Brain pericyte (primary cell): ENCODE measurements around the gene DCT.

Experiments
- DNase-seq: peaks from one replicate; pipeline ENCODE4 v3.0.0-alpha.2; 2012; ENCODE audit warnings: low read depth, low spot score

The DCT gene

DNA sequence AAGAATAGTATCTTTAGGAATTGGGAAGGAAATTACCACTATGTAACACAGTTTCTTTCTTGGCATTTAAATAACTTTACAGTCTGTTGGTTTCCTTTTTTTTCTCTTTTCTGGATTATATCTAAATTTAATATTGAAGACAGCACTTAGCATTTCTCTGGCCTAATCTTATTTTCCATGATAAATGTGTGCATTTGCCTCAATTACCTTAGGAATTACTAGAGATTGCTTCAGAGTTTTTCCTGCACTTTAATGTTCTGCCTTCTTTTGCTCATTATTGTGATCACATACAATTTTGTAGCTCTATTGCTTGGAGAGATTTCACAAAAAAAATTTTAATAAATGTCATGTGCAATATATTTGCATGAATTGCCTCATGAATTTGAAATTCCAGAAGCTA, 25.1 kb downstream of the DCT start:
- no peak for DNase-seq

DNA sequence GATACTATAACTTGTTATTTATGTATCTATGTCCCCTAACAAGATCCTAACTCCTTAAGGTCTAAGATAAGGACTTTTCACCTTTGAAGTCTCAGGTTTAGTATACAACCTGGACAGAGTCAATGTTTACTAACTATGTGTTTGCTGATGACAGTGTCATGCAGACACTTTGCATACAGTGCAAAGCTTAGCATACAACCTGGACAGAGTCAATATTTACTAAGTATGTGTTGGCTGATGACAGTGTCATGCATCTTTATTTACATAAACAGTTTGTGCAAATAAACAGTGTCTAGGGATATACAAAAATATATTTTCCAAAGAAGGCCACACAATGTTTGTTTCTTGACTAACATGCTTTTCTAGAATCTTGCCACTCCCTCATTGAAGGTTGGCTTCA, 34.7 kb downstream of the DCT start:
- DNase-seq, result no peak

DNA sequence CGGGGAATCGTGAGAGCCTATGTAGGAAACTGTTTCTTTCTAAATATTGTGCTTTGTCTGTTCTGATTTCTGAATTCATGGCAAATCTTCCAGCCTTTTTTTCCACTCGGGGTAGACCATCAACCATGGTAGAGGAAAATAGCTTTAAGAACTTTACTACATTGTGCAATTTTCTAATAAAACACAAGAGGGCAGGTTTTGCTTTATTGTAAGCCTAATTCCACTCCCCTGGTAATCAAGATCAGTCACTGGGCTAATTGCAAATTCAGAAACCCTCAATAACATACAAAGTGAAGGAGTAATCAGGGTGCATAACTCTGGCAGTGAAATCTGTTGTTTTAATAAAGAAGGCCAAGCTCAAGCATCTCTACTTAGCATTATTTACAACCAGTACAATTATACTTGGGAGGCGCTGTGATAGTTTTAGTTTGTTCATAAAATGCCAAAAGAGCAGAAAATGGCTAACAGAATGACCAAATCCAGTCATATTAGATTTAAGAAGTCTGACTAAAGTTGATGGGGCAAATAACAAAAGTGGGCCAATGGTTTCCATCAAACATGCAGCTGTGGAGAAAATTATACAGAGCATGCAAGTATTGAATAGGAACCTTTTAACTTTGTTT, 43.8 kb downstream of the DCT start:
- peak; percentile 3 for DNase-seq

DNA sequence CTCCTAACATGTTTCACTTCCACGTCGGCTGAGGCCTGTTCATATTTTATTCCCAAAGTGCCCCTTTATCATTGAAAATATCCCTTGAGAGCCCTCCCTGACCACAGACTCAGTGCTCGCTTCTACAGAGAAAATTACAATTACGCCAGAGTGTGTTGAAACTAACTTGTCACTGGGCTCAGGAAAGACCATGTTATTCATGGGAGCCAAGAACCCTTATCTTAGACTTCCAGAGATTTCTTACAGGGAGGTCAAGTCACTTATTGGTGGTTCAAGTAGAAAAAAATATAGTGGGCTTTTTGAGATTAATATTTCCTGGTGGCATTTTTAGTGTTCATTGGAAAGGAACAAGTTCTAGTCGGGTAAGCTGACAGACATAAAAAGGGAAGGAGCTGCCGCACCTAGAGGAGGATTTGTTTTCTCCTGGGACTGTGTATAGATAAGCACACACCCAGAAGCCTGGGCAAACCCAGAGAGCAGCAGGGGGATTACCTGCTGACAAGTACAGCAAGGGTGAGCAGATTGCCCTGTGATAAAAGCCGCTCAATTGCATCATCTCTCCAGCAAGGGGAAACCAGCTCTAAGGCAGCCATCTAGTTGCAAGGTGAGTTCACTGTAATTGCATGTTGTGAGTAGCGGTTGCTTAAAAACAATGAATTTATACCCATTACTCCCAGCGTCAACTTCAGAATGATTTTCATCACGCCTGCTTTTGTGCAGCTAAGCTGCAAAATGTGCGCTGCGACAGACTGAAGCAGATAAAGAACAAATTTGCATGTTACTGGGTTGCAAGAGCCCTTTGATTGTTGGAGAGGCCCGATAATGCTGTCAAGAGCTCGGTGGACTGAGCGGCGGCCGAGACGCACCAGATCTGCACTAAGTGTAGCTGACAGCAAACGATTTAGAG, 46.2 kb downstream of the DCT start:
- DNase-seq, result no peak

DNA sequence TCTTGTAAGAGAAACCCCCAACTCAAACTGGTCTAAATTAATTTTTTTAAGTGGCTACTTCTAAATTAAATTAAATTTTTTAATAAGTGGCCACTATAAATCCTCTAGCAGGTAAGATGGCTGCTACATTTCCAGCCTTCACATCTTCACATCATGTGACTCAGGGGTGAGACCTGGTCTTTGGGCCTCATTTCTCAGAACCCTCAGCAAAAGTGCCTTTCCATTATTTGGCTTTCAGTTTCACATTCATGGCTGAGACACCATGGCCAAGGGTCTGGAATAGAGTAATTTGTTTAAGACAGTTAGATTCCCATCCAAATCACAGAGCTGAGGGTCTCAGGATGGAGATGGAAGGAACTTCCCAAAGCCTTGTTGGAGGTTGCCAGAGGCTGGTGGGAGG, 47.5 kb downstream of the DCT start:
- no peak for DNase-seq

DNA sequence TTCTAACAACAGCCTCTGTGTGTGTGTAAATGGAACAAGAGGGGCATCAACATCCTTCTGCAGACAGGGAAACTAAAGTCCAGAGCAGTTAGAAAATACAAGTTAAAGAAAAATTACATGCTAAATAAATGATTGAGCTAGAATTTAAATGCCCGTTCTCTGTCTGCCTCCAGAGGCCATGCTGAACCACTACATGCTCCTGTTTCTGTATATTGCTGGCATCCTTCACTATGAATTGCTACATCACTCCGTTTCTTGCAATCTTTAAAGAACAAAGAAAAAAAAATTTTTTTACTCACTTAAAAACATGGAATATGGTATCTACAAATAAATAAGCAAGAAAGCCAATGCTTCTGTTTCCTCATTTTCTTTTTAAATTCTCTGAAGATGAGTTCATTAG, 47.9 kb downstream of the DCT start:
- no peak for DNase-seq

DNA sequence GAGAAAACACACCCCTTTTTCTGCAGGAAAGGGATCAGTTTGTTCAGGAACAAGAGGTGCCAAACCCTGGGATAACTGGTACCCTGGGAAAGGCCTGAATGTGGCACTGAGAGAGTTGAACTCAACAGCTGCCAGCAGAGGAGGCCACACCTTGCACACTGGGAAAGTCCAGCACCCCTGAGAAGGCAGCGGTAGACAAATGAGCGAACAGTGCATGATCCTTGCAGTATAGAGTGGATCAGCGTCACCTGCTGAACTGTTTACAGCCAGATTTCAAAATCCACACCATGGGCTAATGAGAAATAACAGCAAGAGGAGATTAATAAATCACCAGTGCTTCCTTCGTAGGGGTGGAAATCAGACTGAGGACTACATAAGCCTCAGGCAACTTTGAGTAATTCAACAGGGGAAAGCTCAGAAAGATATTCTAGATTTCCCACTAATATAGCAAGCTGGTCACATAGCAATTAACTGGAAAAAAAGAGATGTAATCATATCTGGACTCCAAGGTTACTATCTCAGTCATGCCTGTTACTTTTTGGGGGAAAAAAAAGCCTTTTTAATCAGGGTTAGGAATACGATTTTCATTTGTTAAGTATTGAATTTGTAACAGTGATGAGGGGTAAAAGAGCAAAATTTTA, 52.0 kb downstream of the DCT start:
- DNase-seq, result no peak

DNA sequence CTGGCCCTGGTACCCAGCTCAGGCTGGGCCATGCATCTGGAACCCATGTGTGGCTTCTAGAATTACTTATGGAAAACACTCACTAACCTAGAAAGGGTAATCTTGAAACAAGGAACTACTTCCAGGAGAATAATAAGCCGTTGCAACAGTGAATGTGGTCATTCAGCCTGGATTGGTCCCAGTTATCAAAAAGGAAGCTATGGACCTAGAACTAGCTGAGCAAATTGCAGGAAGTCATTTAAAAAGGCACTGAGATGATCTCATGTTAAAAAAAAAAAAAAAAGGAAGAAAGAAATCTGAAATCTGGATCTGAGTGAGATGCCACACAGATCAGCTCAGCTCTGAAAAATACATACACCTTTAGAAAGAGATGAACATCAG, 59.6 kb downstream of the DCT start:
- DNase-seq, result no peak

DNA sequence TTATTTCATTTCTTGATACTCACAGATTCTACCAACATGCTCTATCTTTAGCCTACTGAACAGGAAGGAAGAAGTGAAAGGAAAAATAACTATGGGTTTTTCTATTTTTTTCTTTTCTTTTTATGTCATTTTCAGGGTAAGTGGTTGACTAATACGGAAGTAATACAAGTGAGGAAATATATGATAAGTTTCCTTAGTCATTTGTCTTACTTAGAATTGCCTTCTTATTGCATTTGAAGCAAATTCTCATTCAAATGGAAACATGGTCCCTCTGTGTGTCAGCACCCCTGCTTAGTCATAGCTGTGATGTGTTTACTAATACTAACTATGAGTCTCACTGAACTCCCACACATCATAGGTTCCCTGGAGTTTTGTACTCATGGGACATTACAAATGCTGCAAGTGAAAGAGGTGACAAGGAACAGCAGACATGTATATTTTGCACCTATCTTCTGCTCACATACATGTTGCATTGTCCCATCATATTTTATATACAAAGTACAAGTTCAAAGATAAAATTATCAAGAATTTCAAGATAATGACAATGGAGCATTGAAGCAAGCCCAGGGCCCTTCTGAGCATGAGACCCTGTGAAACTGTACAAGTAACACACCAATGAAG, 60.1 kb downstream of the DCT start:
- DNase-seq, result no peak

DNA sequence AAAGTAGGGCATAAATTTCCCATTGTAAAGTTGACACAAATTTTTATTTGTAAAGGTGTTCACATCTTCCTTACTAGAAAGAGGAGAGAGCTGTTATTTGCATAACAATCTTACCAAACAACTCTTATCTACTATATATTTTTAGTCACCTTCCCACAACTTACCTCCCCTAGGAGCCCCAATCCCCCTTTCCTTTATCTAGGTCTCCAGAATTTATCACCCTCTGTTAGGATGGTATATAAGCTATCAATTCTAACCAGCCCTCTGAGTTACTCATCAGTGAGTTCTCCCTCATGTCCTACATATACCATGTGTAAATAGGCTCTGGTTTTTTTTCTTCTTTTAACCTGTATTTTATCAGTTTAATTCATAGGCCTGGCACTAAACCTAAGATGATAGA, 62.2 kb downstream of the DCT start:
- DNase-seq, result no peak

DNA sequence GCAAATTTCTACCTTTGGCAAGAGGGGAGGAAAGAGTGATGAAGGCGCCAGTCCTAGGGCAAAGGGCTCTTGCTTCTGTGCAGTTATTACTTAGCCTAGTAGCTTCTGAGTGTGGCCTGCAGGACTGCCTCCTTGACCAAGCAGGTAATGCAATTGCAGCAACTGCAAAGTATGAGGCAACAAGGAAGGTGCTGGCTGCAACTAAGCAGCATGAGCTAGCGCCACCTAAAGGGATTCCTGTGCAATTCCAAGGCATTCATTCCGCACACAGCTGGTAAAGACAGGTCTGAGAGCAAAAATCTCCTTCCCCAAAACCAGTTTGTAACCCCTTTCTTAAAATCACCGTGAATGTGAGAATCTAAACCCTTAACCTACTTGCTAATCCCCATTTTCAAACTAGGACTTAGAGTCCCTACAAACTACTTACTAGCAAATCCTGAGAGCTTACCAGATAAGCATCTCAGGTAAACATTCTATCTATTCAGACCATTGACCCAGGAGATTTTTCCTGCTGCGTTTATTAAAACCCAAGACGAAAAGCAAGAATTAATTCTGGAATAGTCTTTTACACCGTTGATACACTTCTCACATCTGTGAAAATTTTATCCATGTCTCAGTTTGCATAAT, 62.9 kb downstream of the DCT start:
- DNase-seq, result no peak

DNA sequence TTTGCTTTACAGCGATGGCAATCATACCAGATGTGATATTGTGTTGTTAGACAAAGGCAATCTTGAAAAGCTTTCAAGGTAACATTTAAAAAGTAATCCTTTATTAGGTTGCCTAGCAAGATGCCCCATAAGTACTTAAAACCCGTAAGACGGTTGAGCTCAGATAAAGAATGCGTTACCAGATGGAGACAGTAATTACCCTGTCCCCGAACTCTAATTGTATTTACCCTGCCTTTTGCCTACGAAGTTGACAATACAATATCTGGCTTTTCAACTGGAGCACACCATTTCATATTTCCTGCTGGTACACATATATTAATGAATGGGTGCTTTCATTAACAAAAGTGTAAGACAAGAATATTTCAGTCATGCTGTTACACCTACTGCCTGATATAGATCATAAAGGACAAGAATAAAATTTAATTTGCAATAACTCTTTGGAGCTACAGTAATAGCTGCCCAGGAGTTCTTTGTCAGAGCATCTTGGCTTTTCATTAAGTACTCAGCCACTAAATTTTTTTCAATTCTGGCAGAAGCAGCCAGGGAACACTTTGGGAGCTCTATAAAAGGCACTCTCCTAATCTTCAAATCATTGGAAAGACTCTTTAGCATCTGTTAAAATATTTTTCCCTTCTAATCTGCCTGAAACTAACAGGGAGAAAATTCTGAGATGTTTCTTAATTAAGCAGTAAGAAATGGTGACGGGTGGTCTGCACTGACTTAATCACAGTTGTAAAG, 63.8 kb downstream of the DCT start:
- DNase-seq, result no peak

DNA sequence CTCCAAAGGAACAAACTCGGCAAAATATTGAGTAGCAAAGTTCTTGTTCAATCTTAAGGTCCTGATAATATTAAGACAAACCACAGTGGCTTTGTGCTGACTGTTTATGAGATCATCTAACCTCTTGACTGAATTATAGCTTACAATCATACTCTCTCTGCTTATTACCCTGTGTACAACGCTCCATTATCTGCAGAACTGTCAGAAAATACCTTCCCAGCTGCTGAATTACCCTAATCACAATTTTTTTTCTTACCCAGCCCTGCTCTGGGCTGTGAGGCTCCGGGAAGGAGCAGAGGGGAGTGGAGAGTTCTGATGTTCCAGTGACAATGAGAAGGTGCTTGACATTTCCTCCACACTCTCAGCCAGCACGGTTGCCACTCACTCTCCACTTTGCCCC, 64.8 kb downstream of the DCT start:
- DNase-seq, result no peak

DNA sequence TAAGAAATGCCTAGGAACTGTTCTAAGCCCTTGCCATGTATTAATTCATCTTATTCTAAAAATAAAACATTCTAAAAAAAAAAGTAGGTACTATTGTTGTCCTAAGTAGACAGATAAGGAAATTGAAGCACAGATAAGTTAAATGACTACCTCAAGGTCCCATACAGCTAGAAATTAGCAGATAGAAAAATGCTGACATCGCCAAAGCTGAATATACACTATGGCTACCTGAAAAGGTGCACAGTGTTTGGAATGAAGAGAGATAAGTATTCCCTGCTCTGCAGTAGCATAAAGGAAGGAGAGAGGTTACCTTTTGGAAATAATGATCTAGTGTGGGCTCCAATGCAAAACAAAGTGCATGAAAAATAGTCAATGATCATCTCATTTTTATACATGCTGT, 65.3 kb downstream of the DCT start:
- no peak for DNase-seq

DNA sequence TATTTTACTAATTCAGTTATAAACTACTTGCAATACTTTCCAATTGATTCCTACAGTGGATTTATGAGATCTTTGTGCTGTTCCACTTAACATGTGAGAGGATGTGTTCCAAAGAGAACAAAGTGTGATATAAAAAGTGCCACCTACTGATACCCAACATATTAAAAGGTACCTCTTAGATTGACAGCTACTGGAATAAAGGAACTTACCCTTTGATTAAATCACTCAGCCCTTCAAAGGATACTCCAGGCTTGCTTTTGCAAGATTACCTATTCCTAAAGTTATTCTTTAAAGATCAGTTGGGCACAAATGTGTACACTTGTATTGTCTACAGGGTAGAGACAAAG, 65.9 kb downstream of the DCT start:
- no peak for DNase-seq

DNA sequence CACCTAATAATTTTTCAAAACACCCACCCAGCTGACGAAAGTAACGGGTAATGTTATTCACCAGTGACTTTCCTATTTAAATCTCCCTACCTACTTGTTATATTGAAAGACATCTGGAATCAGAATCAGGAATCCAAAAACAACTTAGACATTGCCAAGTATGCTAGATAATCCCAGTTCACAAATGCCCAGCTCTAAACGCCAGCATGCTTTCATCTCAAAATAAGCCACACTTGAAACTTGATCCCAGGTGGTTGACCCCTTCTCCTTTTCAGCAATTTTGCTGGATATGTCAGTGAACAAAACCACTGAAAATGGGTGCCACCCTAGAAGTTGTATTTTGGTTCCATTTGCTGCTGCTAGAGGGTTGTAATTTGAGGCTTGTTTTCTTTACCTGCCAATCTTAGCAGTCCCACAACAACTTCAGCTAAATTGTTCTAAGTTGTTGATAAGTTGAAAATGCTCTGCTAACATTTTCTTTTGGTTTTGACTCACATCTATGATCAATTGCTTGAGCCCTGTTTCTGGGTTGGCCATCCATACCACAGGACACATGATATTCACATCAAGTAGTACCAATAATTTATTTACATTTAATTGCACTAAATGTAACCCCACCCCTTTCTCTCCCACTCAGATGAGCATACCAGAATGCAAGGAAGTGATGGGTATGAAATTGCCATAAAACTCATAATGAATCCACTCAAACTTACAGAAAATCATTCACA, 66.4 kb downstream of the DCT start:
- DNase-seq, result no peak

DNA sequence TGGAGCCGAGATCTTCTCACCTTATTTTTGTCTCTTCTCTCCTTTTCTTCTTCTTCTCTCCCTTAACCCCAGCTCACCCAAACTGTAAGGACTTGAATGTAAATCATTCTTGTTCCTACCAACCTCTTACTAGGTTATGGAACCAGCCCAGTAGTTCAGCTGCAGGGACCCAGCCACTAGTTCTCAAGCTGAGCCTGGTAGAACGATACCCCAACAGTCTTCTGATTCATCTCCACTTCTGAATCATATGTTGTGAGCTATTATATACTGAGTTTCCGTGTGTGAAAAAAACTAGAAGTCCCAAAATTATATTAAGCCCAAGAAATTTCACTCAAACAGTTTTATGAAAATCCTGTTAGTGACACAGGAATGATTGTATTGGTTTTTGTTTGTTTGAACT, 67.7 kb downstream of the DCT start:
- DNase-seq, result no peak

DNA sequence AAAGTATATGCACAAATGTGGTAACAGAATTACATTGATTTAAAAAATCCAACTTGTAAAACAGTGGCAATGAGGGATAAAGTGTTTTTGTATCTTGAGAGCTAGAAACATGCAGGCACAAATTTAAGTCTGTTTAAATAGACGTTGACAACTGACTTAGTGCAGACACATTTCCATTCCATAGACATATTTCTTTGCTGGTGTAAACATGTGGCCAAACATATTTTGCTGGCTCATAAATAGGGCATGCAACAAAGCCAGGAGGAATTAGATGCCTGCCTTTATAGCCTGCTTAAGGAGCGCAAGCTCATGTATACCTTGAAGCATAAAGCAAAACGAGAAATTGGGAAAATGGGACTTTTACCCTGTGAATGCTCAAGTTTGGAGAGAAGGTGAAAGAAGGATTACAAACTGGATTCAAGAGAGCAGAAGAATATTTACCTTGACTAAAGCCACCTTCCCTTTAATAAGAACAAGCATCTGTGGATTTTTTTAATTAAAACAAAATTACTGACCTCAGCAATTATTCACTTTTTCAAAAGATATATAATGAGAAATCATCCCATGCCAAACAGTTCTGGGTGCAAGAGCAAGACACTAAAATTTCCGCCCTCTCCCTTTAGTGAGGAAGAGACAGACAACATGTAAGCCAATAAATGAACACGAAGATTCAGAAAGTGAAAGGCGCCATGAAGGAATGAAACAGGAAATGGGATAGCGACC, 71.0 kb downstream of the DCT start:
- DNase-seq, result no peak

DNA sequence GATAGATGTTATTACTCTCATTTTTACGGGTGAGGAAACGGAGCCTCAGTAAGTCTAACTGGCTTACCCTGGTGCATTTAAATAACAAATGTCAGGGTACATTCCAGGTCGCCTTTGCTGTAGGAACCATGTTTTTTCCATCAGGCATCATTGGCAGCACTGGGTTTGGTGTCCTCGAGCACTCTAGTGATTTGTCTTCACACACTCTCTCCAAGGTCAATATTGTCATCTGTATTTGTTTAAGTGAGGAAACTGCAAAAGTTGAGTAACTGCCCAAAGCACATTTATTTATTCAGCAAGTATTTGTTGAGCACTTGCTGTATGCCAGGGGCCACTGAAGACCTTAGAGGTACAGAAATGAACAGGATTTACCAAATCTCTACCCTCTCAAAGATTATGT, 78.6 kb downstream of the DCT start:
- no peak for DNase-seq

DNA sequence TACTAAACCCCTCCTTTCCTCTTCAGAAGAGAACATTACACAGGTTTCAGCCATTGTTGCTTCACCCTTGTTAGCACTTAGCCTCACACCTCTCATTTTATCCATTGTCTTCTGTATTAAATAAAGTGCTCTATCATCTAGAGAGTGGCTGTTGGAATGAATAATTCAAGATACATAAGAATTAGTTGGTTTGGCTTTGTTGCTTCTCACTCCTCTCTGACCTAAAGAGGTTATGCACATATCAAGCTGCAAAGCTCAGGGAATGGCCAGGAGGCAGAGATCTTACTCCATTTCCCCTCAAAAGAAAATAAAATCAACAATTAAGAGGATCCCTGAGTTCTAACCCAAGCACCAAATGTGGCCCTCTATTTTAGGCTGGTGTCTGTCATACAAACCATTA, 79.7 kb downstream of the DCT start:
- DNase-seq, result no peak
